B cell (primary cell): ENCODE results near the gene ELAVL3. TPM values are rescaled to one million over a fixed set of nuclear protein-coding genes. Genes with fewer than 3 reads are reported as not detected.

Experiments used
- ATAC-seq: fragments of 200-7000 bp; cut with Tn5 transposase; one replicate; pipeline ENCODE4 v1.10.0; 2021; ENCODE audit warnings: low read depth, mild to moderate bottlenecking, moderate number of reproducible peaks, moderate library complexity
- CTCF ChIA-PET: fragments of 350-600 bp; sonication (Branson Sonifier 250); formaldehyde crosslinking; loops from one replicate; lab custom pipeline; 2021; ENCODE audit warnings: antibody characterized with exemption, inconsistent platforms; lab: Charles Lee
- POLR2A ChIA-PET: fragments of 350-600 bp; sonication (Branson Sonifier 250); formaldehyde crosslinking; loops from one replicate; lab custom pipeline; 2021; ENCODE audit warnings: antibody characterized with exemption; lab: Charles Lee
- DNase-seq: peaks from one replicate; pipeline ENCODE4 v3.0.0; 2013
- H2AFZ ChIP-seq: 2 replicates; pipeline ENCODE4 v1.6.1; 2012; ENCODE audit warnings: mild to moderate bottlenecking, low read depth, low read length; ENCODE audit not compliant: insufficient read depth, poor library complexity, severe bottlenecking
- H3K27ac ChIP-seq, 2 donors: 1 replicate in 1 of 2; 2 replicates in 1 of 2; pipeline ENCODE4 v1.5.1; 2012 to 2013; ENCODE audit warnings: low read length in 2 of 2, mild to moderate bottlenecking in 2 of 2, moderate library complexity in 1 of 2
- H3K27me3 ChIP-seq, 4 experiments: fragments of 200-600 bp in 1 of 4; sonication (generic) in 1 of 4; replicated peaks in 1 of 4; 1 replicate in 2 of 4; 2 replicates in 2 of 4; pipeline versions ENCODE4 v1.6.1 to v1.7.0; 2013 to 2016; ENCODE audit warnings: low read length in 3 of 4, mild to moderate bottlenecking in 2 of 4, mixed read lengths in 1 of 4, moderate library complexity in 1 of 4; ENCODE audit not compliant: insufficient read depth in 4 of 4, control insufficient read depth in 3 of 4; ENCODE audit errors: control extremely low read depth in 1 of 4
- H3K36me3 ChIP-seq, 2 experiments: replicated peaks in 1 of 2; 1 replicate in 1 of 2; 2 replicates in 1 of 2; pipeline versions ENCODE4 v1.6.1 to v1.7.1; 2013; ENCODE audit warnings: low read length in 1 of 2; ENCODE audit not compliant: insufficient read depth in 2 of 2, control insufficient read depth in 1 of 2; ENCODE audit errors: control extremely low read depth in 1 of 2, extremely low read depth in 1 of 2
- H3K4me1 ChIP-seq, 2 donors: fragments of 200-600 bp in 1 of 2; sonication (generic) in 1 of 2; 1 replicate in 1 of 2; 2 replicates in 1 of 2; pipeline versions ENCODE4 v1.5.1 to v1.6.1; 2013 to 2017; ENCODE audit warnings: low read length in 2 of 2; ENCODE audit not compliant: control insufficient read depth in 2 of 2, insufficient read depth in 2 of 2
- H3K4me2 ChIP-seq: replicated peaks from 2 replicates; pipeline ENCODE3; 2012; ENCODE audit warnings: mild to moderate bottlenecking, low read depth, low read length; ENCODE audit not compliant: poor library complexity, severe bottlenecking
- H3K4me3 ChIP-seq, 5 experiments: fragments of 200-600 bp in 1 of 5; sonication (generic) in 1 of 5; 1 replicate in 3 of 5; 2 replicates in 2 of 5; pipeline versions ENCODE4 v1.5.1 to v1.7.0; 2011 to 2016; ENCODE audit warnings: low read length in 4 of 5, mild to moderate bottlenecking in 4 of 5, low read depth in 2 of 5, control low read depth in 1 of 5, moderate library complexity in 1 of 5; ENCODE audit not compliant: insufficient read depth in 1 of 5; ENCODE audit errors: control extremely low read depth in 1 of 5, extremely low read depth in 1 of 5
- H3K79me2 ChIP-seq: fragments of 200-600 bp; sonication (generic); one replicate; pipeline ENCODE4 v1.6.0; 2016; ENCODE audit warnings: low read length; ENCODE audit not compliant: control insufficient read depth, insufficient read depth
- H3K9ac ChIP-seq: fragments of 200-600 bp; sonication (generic); 2 replicates; pipeline ENCODE4 v1.6.1; 2017; ENCODE audit warnings: mild to moderate bottlenecking, low read length, moderate library complexity
- H3K9me3 ChIP-seq, 3 donors: one replicate each; pipeline versions ENCODE4 v1.6.1 to v1.7.1; 2013; ENCODE audit warnings: low read length in 2 of 3; ENCODE audit not compliant: control insufficient read depth in 2 of 3, insufficient read depth in 1 of 3; ENCODE audit errors: control extremely low read depth in 1 of 3
- H4K20me1 ChIP-seq: 2 replicates; pipeline ENCODE4 v1.6.0; 2012; ENCODE audit warnings: mild to moderate bottlenecking, low read length; ENCODE audit not compliant: insufficient read depth, control insufficient read depth, poor library complexity, severe bottlenecking
- H3K27ac Mint-ChIP-seq: one replicate; pipeline ENCODE4 v1.8.0; 2021; ENCODE audit warnings: mixed read lengths
- H3K27me3 Mint-ChIP-seq: one replicate; pipeline ENCODE4 v1.8.0; 2021; ENCODE audit warnings: mixed read lengths
- H3K4me1 Mint-ChIP-seq: one replicate; pipeline ENCODE4 v1.8.0; 2021; ENCODE audit warnings: mixed read lengths
- H3K4me3 Mint-ChIP-seq: one replicate; pipeline ENCODE4 v1.8.0; 2021; ENCODE audit warnings: mixed read lengths
- H3K9me3 Mint-ChIP-seq: one replicate; pipeline ENCODE4 v1.8.0; 2022; ENCODE audit warnings: mixed read lengths; ENCODE audit not compliant: insufficient read depth
- EZH2 ChIP-seq: IDR thresholded peaks from 2 replicates; pipeline ENCODE4 v1.6.1; 2012; ENCODE audit warnings: borderline replicate concordance, low read depth, mild to moderate bottlenecking, moderate library complexity, low read length; ENCODE audit not compliant: insufficient read depth, poor library complexity, severe bottlenecking
- WGBS: methylation state at CpG from one replicate; pipeline ENCODE4 v1.1.5; 2013; ENCODE audit warnings: missing lambda C conversion rate; ENCODE audit not compliant: insufficient coverage; 5-methylcytosine and 5-hydroxymethylcytosine counted together
- intact Hi-C: fragments of 100-400 bp; cut with micrococcal nuclease; formaldehyde crosslinking; loops from one replicate; pipeline ENCODE4 v1.10.0; 2022
- polyA plus RNA-seq: library from polyadenylated mRNA; depleted of rRNA; stranded (reverse); fragments of >200 nt; gene quantifications from 2 replicates; pipeline ENCODE4 v1.2.3, GENCODE V29; 2012
- total RNA-seq, 2 donors: library from RNA; stranded (reverse); fragments of 120-200 nt in 1 of 2; gene quantifications; 1 replicate in 1 of 2; 2 replicates in 1 of 2; pipeline versions ENCODE4 v1.2.3 to v1.2.4, GENCODE V29; 2013 to 2022
- TF ChIP-seq, protein P1 (sequence below): fragments of 200-600 bp; IDR thresholded peaks from one replicate; pipeline ENCODE4 v1.8.0; 2022; ENCODE audit warnings: antibody characterized with exemption, mild to moderate bottlenecking

The ELAVL3 gene
- total and polyA plus RNA-seq, 2 donors (not counting 1 experiment from before 2014, with no cell fraction given) = 0.01 TPM; not detected in 1

GRCh38 chr19:11485245-11485837, 4.5 kb upstream of the ELAVL3 start:
- POLR2A ChIA-PET = no interaction called here
- DNase-seq (no peak), ATAC-seq (no peak)
- Mint-ChIP-seq H3K27ac (no peak overlapping the region), H3K9me3 (no peaks in the 10 kb centered on the region), H3K4me3 (no peak overlapping the region), H3K27me3 (peaks cover 20% of the 10 kb centered on the region), H3K4me1 (peaks cover 19% of the 10 kb centered on the region)
- intact Hi-C loops = no loop called here
- Histone ChIP-seq H3K9me3 (peaks cover 0 to 21% (median 0%) of the 10 kb centered on the region in 3 donors), H2AFZ (no peak overlapping the region), H3K27ac (no peak overlapping the region), H3K36me3 (peaks cover 0 to 2% of the 10 kb centered on the region in 2 experiments), H3K79me2 (no peaks in the 10 kb centered on the region), H3K27me3 (peaks cover 0 to 24% (median 16%) of the 10 kb centered on the region in 4 experiments), H3K4me2 (no peak overlapping the region), H3K4me3 (no peak overlapping the region), H4K20me1 (no peaks in the 10 kb centered on the region), H3K9ac (no peak overlapping the region), H3K4me1 (peaks cover 25% of the 10 kb centered on the region in 2 donors)
- CTCF ChIA-PET = interaction anchor here (0.6 to 1.5 kb wide), 5 partner anchors 100 to 359 kb away, joined by 3 to 4 read pairs (median 3); partner anchors contain the start of genes SWSAP1 and TSPAN16
- no peak for TF ChIP-seq EZH2
- TF ChIP-seq, protein P1, sequence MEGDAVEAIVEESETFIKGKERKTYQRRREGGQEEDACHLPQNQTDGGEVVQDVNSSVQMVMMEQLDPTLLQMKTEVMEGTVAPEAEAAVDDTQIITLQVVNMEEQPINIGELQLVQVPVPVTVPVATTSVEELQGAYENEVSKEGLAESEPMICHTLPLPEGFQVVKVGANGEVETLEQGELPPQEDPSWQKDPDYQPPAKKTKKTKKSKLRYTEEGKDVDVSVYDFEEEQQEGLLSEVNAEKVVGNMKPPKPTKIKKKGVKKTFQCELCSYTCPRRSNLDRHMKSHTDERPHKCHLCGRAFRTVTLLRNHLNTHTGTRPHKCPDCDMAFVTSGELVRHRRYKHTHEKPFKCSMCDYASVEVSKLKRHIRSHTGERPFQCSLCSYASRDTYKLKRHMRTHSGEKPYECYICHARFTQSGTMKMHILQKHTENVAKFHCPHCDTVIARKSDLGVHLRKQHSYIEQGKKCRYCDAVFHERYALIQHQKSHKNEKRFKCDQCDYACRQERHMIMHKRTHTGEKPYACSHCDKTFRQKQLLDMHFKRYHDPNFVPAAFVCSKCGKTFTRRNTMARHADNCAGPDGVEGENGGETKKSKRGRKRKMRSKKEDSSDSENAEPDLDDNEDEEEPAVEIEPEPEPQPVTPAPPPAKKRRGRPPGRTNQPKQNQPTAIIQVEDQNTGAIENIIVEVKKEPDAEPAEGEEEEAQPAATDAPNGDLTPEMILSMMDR = no peak
- 96% methylated on average over 13 of the region's 13 CpGs for WGBS
